Esophagus squamous epithelium (tissue), 4 donors: ENCODE results near the gene PQBP1.

ENCODE experiments used
- POLR2A ChIP-seq, 4 donors: fragments of 450-650 bp; IDR thresholded peaks; one replicate each; pipeline ENCODE4 v1.6.1; 2017; ENCODE audit warnings: antibody characterized with exemption in 4 of 4, mild to moderate bottlenecking in 4 of 4, moderate library complexity in 3 of 4
- TF ChIP-seq, protein P1 (sequence below), 6 experiments: fragments of 450-650 bp in 4 of 6; fragments of 200-600 bp in 2 of 6; sonication (generic) in 2 of 6; IDR thresholded peaks; one replicate each; pipeline ENCODE4 v1.5.1; 2016 to 2019; ENCODE audit warnings: antibody characterized with exemption in 6 of 6, mild to moderate bottlenecking in 4 of 6, moderate library complexity in 4 of 6

DNA sequence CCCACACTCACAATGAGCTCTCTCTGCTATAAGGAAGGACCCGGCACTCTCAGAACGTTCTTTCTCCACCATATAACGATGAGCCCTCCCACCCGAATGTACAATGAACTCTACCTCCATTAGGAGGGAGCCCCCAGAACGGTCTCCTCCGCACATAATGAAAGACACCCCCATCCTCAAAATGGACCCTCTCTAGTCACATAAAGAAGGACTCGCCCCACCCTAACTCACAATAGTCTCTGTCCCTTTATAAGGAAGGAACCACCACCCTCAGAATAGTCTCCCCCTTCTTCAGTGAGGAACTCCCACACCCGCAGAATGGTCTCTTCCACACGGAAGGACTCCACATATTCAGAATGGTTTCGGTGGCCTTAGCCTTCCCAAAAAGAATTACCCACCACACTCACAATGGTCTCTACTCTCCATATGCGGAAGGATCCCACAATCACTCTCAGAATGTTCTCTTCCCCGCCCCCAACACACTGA is 13.2 kb downstream of the PQBP1 start:
- TF ChIP-seq, protein P1, sequence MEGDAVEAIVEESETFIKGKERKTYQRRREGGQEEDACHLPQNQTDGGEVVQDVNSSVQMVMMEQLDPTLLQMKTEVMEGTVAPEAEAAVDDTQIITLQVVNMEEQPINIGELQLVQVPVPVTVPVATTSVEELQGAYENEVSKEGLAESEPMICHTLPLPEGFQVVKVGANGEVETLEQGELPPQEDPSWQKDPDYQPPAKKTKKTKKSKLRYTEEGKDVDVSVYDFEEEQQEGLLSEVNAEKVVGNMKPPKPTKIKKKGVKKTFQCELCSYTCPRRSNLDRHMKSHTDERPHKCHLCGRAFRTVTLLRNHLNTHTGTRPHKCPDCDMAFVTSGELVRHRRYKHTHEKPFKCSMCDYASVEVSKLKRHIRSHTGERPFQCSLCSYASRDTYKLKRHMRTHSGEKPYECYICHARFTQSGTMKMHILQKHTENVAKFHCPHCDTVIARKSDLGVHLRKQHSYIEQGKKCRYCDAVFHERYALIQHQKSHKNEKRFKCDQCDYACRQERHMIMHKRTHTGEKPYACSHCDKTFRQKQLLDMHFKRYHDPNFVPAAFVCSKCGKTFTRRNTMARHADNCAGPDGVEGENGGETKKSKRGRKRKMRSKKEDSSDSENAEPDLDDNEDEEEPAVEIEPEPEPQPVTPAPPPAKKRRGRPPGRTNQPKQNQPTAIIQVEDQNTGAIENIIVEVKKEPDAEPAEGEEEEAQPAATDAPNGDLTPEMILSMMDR (IDR thresholded peaks at IDR 0.05): no peak
- TF ChIP-seq POLR2A (IDR thresholded peaks at IDR 0.05): no peak
